Activated naive CD8-positive, alpha-beta T cell treated with anti-CD3 and anti-CD28 coated beads, Interleukin-2, amount 50 U/mL, for 16 hours (primary cell): Measurements from ENCODE around the gene SLCO3A1.

Experiments used
- DNase-seq: peaks from one replicate; pipeline ENCODE4 v3.0.0-alpha.2; 2020; ENCODE audit warnings: low read depth, low spot score

The SLCO3A1 gene

DNA sequence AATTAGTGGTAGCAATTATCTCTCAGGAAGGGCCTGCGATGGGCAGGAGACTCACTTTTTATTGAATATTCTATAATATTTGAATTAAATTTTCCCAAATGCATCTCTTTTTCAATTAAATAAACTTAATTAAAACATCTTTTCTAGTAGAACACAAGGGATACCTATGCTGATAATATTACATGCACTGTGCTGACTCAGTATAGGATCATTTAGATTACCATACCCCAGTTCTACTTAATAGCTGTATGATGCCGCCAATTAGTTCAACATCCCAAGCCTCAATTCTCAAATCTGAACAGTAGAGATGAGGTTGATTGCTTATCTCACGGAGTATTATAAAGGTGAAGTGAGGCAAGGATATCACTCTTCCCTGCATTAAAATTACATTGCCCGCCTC is 149.2 kb downstream of the SLCO3A1 start:
- DNase-seq: no peak

DNA sequence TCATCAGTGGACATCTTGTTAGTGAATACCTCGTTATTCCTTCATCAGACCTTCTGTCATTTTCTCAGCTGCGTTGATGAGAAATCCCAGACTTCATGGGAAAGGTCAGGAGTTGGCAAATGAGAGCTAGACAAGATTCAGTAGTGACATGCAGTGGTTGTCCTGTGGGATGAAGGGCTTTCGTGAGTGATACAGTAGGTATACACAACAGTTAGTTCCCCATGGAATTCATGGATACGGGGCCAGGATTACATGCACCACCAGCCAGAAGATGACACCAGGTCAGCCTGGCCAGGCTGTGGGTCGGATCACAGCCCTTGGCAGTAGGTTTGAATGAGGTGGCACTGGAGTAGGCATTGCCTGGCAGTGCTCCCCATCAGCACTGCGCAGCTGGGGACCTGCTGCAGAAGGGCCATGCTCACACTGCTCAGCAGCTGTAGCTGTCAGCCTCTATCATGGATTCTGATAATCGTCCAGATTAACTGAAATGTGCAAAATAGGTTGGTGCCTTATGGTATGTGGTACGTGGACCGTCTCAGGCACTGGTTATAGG is 150.1 kb downstream of the SLCO3A1 start:
- no peak for DNase-seq

DNA sequence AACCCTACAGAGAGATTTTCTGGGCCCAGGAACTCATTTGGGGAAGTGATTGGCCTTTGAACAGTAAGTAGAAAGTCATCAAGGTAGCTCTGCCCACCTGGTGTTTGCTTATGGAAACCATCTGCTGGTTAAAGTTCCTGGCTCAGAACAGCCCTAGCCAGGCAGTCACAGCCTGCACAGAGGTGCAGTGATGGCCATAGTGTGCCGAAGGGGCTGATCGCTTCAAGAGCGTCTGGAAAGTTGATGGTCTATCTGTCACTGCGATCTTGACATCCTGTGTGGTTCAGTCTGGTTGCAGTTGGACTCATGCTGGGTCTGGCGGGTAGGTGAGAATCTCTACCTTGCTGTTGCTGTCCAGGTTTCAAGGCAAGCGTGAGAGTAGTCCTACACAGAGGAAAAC is 151.6 kb downstream of the SLCO3A1 start:
- no peak for DNase-seq

DNA sequence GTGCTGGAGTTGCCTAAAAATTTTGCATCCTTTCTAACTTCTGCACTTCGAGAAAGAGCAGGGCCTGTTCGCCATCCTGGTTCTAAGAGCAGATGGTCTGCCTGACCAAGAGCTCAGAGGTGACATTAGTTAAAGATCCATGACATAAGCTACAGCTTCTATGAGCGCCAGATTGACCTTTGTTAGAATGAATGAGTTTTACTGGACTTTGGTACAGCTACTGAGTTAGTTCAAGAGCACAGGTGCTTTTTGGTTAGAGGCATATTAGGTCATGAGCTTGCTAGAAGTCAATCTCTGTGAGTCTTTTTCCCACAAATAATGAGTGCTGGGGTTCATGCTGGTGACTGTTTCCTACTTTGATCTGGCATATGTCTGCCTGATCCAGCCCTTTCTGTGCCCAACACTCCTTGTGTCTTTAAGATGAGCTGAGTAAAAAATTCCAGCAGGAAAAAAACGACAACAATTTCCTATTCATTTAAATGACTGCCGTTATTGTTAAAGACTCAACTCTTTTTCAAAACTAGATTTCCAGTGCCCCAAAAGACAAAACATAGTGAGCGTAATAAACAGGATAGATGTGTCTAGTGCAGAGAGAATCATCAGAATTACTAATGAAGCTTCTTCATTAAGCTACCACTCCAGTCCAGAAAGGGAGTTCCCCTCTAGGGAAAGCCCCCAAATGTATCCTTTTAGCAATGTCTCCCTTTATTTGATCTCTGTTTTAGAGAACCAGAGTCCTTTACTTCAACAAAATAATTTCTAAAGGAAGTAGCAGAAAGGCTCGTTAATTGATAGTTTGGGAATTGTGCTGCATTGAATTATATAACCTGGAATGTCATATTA is 152.9 kb downstream of the SLCO3A1 start:
- no peak for DNase-seq

DNA sequence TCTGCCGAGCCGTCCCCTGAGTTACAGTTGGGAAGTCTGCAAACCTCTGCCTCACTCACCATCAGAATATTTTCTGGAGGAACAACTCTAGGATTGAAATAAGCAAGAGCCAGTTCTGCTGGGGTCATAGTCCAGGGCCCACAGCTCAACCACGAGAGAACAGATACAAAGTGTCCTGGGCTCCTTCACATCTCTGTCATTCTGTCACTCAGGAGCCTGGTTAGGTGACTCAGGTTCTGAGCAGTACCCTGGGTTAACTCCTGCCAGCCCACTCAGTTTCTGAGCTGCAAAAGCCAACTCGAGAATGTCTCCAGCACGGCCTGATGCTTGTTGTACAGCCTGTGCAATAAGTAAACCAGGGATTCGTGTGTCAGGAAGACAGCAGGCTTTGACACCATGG is 155.7 kb downstream of the SLCO3A1 start:
- DNase-seq: no peak

DNA sequence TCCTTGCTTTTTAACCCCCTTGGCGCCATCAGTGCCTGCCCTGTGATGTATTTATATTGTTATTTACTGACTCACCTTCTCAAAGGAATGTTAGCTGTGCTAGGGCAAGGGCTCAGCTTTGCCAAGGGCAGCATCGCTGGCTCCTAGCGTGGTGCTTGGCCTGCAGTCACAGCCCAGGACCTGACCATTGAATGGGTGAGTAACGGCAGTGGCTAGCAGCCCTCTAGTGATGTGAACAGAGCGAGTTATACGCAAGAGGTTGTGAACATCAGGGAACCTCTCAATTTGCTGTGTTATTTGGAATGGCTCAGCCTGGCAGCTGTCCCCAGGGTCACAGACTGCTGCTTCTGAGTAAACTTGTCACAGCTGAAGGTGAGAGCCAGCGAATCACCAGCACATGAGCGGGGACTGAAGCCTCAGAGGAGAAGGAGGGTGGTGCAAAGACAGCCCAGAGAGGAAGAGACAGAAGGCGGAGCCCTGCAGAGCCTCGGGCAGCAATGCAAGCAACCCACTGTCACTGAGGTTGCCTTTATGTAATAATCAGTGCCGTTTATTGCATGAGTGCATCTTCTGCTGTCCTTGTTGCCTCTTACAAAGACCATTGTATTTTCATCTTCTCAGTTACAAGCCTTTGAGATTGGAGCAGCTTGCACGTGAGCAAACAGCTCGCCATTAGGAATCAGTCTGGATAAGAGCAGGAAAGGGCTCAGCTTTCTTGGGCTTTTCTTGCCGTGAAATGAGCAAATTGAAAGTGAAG is 158.3 kb downstream of the SLCO3A1 start:
- no peak for DNase-seq

DNA sequence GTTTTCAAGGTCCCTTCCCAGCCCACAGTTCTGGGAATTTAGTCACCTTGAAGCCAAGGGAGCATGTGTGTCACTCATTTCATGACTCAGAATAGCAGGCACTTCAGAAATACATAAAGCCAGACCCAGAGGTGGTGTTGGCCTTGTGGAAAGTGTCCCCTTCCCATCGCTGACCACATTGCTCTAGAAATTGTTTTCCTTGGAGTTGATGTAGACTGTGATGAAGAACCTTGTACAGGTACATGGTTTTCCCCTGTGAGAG is 158.8 kb downstream of the SLCO3A1 start:
- no peak for DNase-seq

DNA sequence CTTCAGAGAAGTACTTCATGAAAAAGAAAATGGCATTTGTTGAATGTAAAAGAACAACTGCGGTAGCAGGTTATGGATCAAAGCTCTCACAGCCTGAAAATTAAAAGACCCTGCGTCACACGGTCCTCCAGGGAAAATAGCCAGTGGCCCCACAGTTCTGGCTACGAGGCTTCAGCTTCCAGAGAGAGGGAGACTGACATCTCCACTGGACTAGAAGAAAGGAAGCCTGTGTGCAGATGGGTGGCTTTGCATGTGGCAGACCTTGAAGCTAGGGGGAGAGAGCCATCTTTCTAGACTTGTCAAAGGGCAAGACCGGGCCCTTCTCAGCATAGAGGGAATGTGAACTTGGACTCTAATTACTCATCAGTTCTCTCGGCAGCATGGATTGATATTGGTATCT is 159.4 kb downstream of the SLCO3A1 start:
- no peak for DNase-seq

DNA sequence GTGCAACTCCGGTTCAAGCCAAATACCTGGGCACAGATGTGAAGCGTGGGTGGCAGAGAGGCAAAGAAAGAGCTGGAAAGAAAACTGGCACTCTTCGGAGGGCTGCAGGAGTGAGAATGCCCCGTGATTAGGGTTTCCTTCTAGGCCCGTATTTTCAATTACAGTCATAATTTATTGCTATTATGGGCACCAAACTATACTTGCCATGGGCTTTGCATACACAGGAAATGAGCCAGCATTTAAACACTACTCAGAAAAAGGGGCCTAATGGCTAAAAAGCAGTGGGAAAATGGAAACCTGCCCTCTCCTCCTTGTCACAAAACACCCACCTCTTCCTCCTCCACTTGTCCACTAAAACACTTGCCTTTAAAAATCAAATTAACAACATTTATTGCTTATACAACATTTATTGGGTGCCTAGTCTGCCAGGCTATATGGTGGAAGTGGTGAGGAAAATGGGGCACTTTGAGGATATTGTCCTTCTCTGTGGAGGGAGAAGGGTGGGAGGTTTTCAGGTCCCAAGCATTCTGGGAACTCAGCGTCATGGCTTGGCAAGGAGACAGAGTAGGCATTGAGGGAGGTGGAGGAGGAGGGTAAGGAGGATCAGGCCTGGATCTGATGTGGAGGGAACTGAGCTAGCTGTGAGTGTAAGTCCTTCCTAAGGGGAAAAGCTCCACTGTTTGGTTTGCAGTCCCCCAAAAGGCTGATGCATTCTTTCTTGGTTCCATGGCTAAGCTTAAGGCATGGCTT is 160.9 kb downstream of the SLCO3A1 start:
- no peak for DNase-seq

DNA sequence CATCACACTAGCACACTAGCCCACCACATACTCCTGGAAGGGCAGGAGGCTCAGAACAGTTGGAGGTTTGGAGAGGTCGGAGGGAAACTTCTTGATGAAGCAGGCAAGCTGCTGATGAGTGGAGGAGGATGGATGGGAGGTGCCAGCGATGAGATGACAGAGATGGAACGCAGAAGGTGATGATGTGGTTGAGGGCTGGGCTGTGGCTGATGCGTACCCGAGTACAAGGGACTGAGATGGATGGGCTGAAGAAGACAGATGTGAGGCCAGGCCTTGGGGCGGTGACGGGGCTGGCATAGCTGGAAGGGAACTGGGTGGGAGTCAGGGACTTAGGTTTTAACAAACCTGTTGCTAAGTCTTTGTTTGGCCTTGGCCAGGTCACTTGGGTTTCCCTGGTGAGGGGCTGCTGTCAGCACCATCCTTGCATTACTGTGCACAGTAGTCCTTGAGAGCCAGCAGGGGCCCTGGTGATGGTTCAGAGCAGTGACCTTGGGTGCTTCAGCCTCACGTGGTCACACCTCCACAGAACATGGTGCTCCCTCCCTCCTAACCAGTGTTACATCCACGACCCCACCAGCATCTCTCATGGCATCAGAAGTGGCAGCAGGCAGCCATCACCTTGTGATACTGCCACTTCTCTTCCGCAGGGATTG is 164.5 kb downstream of the SLCO3A1 start:
- DNase-seq: no peak

DNA sequence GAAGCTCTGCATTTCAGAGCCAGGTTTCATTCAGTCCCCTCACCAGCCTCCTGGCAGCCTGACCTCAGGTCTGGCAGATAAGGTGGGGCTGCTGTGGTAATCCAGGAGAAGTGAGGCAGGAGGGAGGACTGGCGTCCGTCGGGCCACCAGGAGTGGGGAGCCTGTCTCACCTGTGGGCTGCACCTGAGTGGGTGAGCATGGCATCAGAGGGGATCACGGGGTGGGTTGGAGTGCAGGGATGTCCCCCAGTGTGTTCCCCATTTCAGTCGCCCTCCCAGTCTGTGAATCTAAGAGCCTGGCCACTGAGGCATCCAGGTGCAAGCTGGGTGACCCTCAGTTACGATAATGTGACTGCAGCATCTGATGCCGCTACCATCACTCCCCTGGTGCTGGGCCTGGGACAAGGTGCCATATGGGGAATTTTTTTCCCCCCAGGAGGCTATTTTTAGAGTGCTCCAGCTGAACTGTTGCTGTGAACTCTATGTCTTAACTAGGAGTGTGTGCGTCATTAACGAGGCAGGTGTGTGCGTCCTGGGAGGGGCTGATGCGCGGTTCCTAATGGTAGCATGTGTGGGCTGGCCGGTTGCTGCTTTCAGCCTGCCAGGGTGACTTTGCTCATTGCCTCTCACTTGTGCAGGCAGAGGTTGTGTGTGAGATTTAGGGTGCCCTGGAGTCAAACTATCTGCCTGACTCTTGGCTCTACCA is 165.2 kb downstream of the SLCO3A1 start:
- DNase-seq: no peak

DNA sequence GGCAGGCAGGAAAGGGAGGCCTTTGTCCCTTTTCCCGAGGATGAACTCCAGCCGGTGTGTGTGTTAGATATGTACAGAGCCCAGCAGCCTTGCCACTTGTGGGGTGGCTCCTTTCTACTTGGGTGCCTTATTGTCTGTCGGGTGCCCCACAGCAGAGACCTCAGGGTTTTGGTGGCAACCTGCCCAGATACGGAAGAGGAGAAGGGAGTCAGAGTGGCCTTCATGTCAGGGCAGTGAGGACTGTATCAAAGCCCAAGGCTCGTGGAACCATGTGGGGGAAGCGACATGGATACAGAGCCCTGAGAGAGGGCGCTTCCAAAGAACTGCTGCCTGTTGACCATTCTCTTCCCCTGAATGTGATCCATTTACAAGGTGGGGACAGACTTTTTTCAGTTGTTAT is 166.2 kb downstream of the SLCO3A1 start:
- DNase-seq: no peak

DNA sequence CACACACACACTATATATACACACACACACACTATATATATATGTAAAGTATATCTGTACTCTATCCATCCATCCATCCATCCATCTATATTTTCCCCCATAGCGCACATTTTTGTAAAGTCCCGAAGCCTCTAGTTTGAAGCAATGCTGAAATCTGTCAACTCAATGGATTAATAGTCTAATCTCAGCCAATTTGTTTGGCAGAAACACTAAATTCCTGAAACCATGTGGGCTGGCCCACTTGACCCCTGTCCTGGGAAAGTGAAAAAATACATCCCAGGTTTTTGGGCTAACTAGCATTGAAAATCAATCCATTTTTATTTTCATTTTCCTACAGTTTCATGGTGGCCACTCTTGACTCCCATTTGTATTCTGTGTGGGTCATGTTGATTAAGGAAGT is 166.7 kb downstream of the SLCO3A1 start:
- no peak for DNase-seq

DNA sequence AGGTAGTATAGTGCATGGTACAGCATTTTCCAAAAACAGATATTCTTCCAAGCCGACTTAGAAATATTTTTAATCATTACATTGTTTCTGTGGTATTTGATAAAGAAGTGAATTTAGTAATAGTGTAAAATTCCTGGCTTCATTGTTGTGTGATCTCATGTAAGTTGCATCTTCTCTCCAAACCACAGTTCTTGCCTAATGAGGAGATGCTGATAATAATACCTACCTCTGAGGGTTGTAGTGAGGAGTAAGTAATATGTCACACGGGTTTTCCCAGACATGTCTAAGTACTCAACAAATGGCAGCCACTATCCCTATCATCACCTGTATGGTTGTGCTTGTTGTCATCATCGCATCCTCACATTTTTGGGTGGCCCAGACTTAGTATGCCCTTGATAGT is 167.3 kb downstream of the SLCO3A1 start:
- DNase-seq: no peak

DNA sequence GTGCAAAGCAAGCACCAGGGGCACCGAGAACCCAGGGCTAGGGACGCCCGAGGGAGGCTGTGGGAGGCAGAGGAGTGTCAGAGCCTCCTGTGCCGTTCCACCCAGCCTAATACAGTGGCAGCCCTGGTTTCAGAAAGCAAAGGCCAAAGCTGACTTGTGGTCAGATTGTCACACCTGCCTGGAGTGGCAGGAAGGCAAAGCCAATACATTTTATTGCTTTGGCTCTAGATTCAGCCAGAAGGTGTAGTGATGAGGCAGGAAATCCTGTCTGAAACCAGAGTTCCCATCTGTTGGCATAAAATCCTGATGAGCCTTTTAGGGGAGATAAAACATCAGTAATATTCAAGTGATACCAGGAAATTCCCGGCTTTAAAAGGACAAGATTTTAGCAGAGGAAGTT is 168.3 kb downstream of the SLCO3A1 start:
- DNase-seq: no peak

DNA sequence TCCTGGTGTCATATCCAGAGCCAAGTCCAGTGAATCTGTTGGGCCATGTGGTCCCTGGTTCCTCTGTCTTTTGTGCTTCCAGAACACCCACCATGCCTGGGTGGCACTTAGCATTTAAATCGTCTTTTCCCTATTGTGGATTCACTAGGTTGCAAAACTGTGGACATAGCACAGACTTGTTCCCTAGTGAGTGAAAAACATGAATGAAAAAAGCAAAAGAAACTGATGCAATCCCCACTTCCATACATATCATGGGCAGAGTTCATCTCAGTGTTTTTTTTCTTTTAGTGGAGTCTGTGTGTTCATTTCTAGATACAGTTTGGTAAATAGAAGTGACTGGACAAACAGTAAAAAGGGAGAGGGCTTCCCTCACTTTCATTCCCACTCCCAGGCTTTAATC is 170.5 kb downstream of the SLCO3A1 start:
- no peak for DNase-seq

DNA sequence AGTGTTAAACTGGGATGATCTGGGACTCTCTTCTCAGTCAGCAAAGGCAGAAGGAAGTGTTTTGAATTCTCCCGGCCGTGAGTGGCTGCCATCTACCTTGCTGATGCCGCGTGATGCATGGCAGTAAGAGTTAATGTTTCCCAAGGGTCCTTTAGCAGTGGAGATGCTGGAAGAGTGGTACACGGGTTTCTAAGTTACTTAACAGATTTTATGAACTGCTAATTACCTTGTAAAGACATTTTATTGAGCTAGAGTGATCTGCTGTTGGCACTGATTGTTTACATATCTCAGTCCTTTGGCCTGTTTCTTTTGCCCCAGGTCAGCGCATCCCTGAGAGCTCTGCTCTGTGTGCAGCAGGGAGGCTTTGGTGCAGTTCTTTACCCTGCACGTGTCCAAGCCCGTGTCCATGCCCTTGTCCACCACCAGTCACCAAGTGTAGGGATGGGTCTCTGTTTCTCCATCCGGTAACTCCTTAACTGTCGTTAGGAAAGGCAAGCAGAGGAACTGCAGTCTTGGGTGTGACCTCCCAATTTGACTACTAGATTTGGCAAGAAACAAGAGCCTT is 172.3 kb downstream of the SLCO3A1 start:
- no peak for DNase-seq

DNA sequence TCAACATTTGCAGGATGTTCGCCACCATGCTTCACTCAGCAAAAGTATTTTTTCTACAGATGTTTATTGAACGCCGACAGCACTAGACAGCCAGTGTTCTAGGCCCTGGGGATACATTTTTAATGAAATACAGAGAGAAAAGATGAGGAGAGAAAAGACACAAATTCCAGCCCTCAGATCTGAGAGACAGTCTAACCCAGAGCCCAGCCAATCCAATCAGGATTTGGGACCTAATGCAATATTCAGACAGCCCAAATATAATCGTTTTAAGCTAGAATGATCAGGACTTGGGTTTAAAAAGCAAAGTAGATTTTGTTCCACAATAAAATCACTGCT is 174.8 kb downstream of the SLCO3A1 start:
- no peak for DNase-seq

DNA sequence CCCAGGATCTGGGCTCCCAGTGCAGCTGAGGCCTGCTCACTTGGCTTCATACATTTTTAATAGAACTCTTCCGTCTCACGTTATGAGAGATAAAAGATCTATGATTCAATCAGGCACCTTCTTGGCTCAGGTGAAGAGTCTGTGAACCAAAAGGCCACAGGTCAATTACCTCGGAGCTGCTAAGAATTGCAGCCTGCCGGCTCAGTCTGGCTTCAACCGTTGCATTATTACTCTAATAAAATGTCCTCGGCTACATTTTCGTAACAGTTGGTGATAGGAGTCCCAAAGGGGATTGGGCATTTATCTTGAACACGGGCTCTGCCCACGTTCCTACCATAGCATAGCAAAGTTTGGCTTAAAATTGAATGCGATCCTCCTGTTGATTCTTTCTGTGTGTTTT is 176.3 kb downstream of the SLCO3A1 start:
- no peak for DNase-seq

DNA sequence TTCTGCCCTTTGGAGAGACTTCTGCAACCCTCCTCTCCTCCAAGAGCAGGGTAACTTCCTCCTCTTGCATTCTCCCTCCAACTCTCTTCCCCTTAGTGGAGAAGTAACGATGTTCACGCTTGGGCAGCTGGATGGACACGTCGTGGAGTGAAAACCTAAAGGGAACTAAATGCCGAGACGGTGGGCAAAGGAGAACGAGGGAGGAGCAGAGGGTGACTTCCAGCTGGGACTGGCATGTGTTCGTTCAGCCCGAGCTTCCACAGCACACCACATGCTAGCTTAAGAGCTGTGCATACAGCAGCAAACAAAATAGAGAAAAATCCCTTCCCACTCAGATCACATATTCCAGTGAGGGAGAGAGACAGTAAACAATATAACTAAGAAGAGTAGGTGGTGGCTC is 179.8 kb downstream of the SLCO3A1 start:
- DNase-seq: no peak

DNA sequence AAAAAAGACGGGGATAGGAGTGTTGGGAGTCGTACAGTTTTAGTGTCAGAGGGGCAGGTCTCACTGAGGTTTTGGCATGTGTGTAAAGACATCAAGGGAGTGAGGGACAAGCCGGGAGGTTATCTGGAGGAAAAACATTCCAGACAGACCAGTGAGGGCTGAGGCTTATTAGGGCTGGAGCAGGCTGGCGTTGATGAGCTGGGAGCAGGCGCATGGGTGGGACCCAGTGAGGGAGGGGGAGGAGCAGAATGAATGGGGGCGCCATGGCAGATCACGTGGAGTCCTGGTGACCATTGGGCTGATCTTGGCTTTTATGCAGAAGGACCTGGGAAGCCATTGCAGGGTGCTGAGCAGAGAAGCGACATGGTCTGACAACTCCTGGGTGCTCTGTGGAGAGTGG is 180.2 kb downstream of the SLCO3A1 start:
- no peak for DNase-seq
